OCI-LY7 (cell line): ENCODE results near the gene ILKAP. TPM values are rescaled to one million over a fixed set of nuclear protein-coding genes. Genes with fewer than 3 reads are reported as not detected.

Experiments used
- BruUV-seq: library from RNA; stranded (reverse); fragments of 400-500 nt; replicated peaks from 2 replicates; lab custom pipeline; 2021; lab: Mats Ljungman, UMichigan
- CTCF ChIA-PET: fragments of 300-600 bp; sonication (Branson Sonifier 250); formaldehyde crosslinking; loops from one replicate; lab custom pipeline; 2022; ENCODE audit warnings: antibody characterized with exemption; ENCODE audit not compliant: unreplicated experiment; lab: Charles Lee
- POLR2A ChIA-PET: fragments of 300-600 bp; sonication (Branson Sonifier 250); formaldehyde crosslinking; loops from one replicate; lab custom pipeline; 2022; ENCODE audit warnings: antibody characterized with exemption; lab: Charles Lee
- DNase-seq: peaks from one replicate; pipeline ENCODE4 v3.0.0-alpha.2; 2015; ENCODE audit warnings: low spot score
- H2AFZ ChIP-seq: fragments of 200-600 bp; sonication (generic), shearing (Covaris generic); 2 replicates; pipeline ENCODE4 v1.6.1; 2014; ENCODE audit warnings: mild to moderate bottlenecking, antibody characterized with exemption, low read length, moderate library complexity
- H3K27ac ChIP-seq: fragments of 200-600 bp; sonication (generic); 2 replicates; pipeline ENCODE4 v1.5.1; 2014; ENCODE audit warnings: mixed run types, low read depth, mild to moderate bottlenecking, moderate library complexity, low read length, inconsistent platforms; ENCODE audit not compliant: poor library complexity, severe bottlenecking
- H3K36me3 ChIP-seq: fragments of 200-600 bp; sonication (generic); 2 replicates; pipeline ENCODE4 v1.6.1; 2014; ENCODE audit warnings: mild to moderate bottlenecking, antibody characterized with exemption, low read length, moderate library complexity, mixed read lengths; ENCODE audit not compliant: insufficient read depth
- H3K4me1 ChIP-seq: fragments of 200-600 bp; sonication (generic); 2 replicates; pipeline ENCODE4 v1.5.1; 2014; ENCODE audit warnings: mild to moderate bottlenecking, low read length; ENCODE audit not compliant: insufficient read depth, poor library complexity, severe bottlenecking
- H3K4me2 ChIP-seq: fragments of 200-600 bp; sonication (generic); 2 replicates; pipeline ENCODE4 v1.6.1; 2014; ENCODE audit warnings: mild to moderate bottlenecking, low read length
- H3K4me3 ChIP-seq: fragments of 200-600 bp; sonication (generic); 2 replicates; pipeline ENCODE4 v1.5.1; 2014; ENCODE audit warnings: mild to moderate bottlenecking, low read depth, low read length; ENCODE audit not compliant: poor library complexity, severe bottlenecking
- H3K79me2 ChIP-seq: fragments of 200-600 bp; sonication (generic); 2 replicates; pipeline ENCODE4 v1.6.1; 2016; ENCODE audit warnings: low read depth, mild to moderate bottlenecking, low read length, moderate library complexity, mixed read lengths; ENCODE audit not compliant: insufficient read depth
- H3K9me2 ChIP-seq: fragments of 200-600 bp; sonication (generic); 2 replicates; pipeline ENCODE4 v1.6.1; 2016; ENCODE audit warnings: mild to moderate bottlenecking, low read length, mixed read lengths; ENCODE audit not compliant: insufficient read depth
- H3K9me3 ChIP-seq: fragments of 200-600 bp; sonication (generic); 2 replicates; pipeline ENCODE4 v1.6.1; 2014; ENCODE audit warnings: mild to moderate bottlenecking, mixed run types, low read length, mixed read lengths
- H4K20me1 ChIP-seq: fragments of 200-600 bp; sonication (generic); 2 replicates; pipeline ENCODE4 v1.6.1; 2014; ENCODE audit warnings: mild to moderate bottlenecking, antibody characterized with exemption, low read length, moderate library complexity, mixed read lengths; ENCODE audit not compliant: insufficient read depth
- CTCF ChIP-seq: fragments of 200-600 bp; sonication (generic); conservative IDR thresholded peaks from 2 replicates; pipeline ENCODE4 v1.5.1; 2014; ENCODE audit warnings: mild to moderate bottlenecking, antibody characterized with exemption, low read length, moderate library complexity, mixed read lengths
- EZH2phosphoT487 ChIP-seq: fragments of 200-600 bp; sonication (generic); IDR thresholded peaks from 2 replicates; pipeline ENCODE4 v1.6.1; 2018; ENCODE audit warnings: low read depth, borderline replicate concordance, mild to moderate bottlenecking, mixed run types, antibody characterized with exemption, low read length, moderate library complexity, mixed read lengths
- intact Hi-C: fragments of 100-400 bp; cut with micrococcal nuclease; formaldehyde crosslinking; loops from one replicate; pipeline ENCODE4 v1.10.0; 2022; ENCODE audit not compliant: unreplicated experiment
- total RNA-seq, 2 experiments: library from RNA; depleted of rRNA in 1 of 2; stranded (reverse); fragments of >200 nt in 1 of 2; shearing (Covaris generic) in 1 of 2; gene quantifications; 2 replicates each; pipeline ENCODE4 v1.2.3, GENCODE V29; 2014 to 2022

The ILKAP gene
- total RNA-seq, 2 experiments from 2014 or later = 33.1 to 61.8 TPM

- H3K4me3 ChIP-seq = no peak overlapping the region
- H3K9me3 ChIP-seq = no peaks in the 10 kb centered on the region
- H3K27ac ChIP-seq = no peak overlapping the region
- H3K36me3 ChIP-seq = peaks cover 90% of the 10 kb centered on the region
- DNase-seq = no peak
- intact Hi-C loops = no loop called here
- no TSS peak for BruUV-seq
- TF ChIP-seq EZH2phosphoT487 (no peak), CTCF (no peak)
- ChIA-PET CTCF (no interaction called here), POLR2A (interaction anchor here (1.4 to 1.8 kb wide), 3 partner anchors 10 to 16 kb away, joined by 4 to 7 read pairs (median 4); no protein-coding TSS in a partner anchor)
- no peaks in the 10 kb centered on the region for H4K20me1 ChIP-seq
- no peak overlapping the region for H2AFZ ChIP-seq
- no peak overlapping the region for H3K4me2 ChIP-seq
- H3K9me2 ChIP-seq = no peaks in the 10 kb centered on the region
- no peaks in the 10 kb centered on the region for H3K79me2 ChIP-seq
- no peaks in the 10 kb centered on the region for H3K4me1 ChIP-seq
Measured at GRCh38 chr2:238187618-238188548, 15.6 kb downstream of the ILKAP start.

- DNase-seq = no peak
- POLR2A ChIA-PET = no interaction called here
- Histone ChIP-seq H3K4me1 (no peaks in the 10 kb centered on the region), H3K79me2 (no peaks in the 10 kb centered on the region), H2AFZ (no peak overlapping the region), H3K36me3 (peaks cover 98% of the 10 kb centered on the region), H3K9me2 (no peaks in the 10 kb centered on the region), H3K27ac (no peak overlapping the region), H3K9me3 (no peaks in the 10 kb centered on the region), H3K4me3 (no peak overlapping the region), H4K20me1 (0 out of 2 replicates have a peak, but pooled peaks cover 6% of the 10 kb centered on the region), H3K4me2 (no peak overlapping the region)
- no peak for TF ChIP-seq EZH2phosphoT487
- no peak for TF ChIP-seq CTCF
- CTCF ChIA-PET = interaction anchor here (0.5 kb wide), 1 partner anchor 161 kb away, joined by 3 read pairs; no protein-coding TSS in a partner anchor
- no TSS peak for BruUV-seq
- intact Hi-C loops = no loop called here
Measured at GRCh38 chr2:238183821-238184220, 19.7 kb downstream of the ILKAP start.

GRCh38 chr2:238182362-238182761 lies 21.1 kb downstream of the ILKAP start:
- no peak overlapping the region for H3K27ac ChIP-seq
- H3K9me2 ChIP-seq = no peaks in the 10 kb centered on the region
- 0 out of 2 replicates have a peak, but pooled peaks cover 6% of the 10 kb centered on the region for H4K20me1 ChIP-seq
- intact Hi-C loops = no loop called here
- no TSS peak for BruUV-seq
- no peak for TF ChIP-seq CTCF
- no peak for TF ChIP-seq EZH2phosphoT487
- POLR2A ChIA-PET = no interaction called here
- H3K36me3 ChIP-seq = peaks cover 98% of the 10 kb centered on the region
- no peak overlapping the region for H3K4me2 ChIP-seq
- H3K79me2 ChIP-seq = no peaks in the 10 kb centered on the region
- no peaks in the 10 kb centered on the region for H3K9me3 ChIP-seq
- CTCF ChIA-PET = no interaction called here
- H2AFZ ChIP-seq = no peak overlapping the region
- H3K4me3 ChIP-seq = no peak overlapping the region
- no peaks in the 10 kb centered on the region for H3K4me1 ChIP-seq
- no peak for DNase-seq
